GM19351 (cell line): ENCODE measurements around the gene RPL13A.
"Not testable (repeated sequence)": the region's sequence is repeated elsewhere in the genome, so short reads cannot be mapped to it uniquely, and the experiment has no call there.

Source experiments
- ATAC-seq: cut with Tn5 transposase; IDR thresholded peaks from one replicate; pipeline ENCODE4 v1.9.1; 2021; ENCODE audit warnings: mild to moderate bottlenecking, moderate library complexity; ENCODE audit not compliant: unreplicated experiment

The RPL13A gene

GRCh38 chr19:49455773-49456172, 31.6 kb upstream of the RPL13A start:
- no peak for ATAC-seq

- ATAC-seq: no peak
Measured at GRCh38 chr19:49456326-49456725, 31.1 kb upstream of the RPL13A start.

- ATAC-seq: no peak
Measured at GRCh38 chr19:49458567-49458903, 28.9 kb upstream of the RPL13A start.

- ATAC-seq: no peak
Measured at GRCh38 chr19:49459388-49459787, 28.0 kb upstream of the RPL13A start.

- not testable (repeated sequence) for ATAC-seq
Measured at GRCh38 chr19:49461130-49461529, 26.3 kb upstream of the RPL13A start.

GRCh38 chr19:49461656-49462055, 25.8 kb upstream of the RPL13A start:
- no peak for ATAC-seq

GRCh38 chr19:49462492-49462891, 24.9 kb upstream of the RPL13A start:
- ATAC-seq: no peak

- ATAC-seq: no peak
Measured at GRCh38 chr19:49463960-49464740, 23.3 kb upstream of the RPL13A start.

GRCh38 chr19:49465371-49465770, 22.0 kb upstream of the RPL13A start:
- ATAC-seq: no peak

- ATAC-seq: no peak
Measured at GRCh38 chr19:49468199-49468598, 19.2 kb upstream of the RPL13A start.

GRCh38 chr19:49468746-49469447, 18.5 kb upstream of the RPL13A start:
- ATAC-seq: peak; percentile 70

GRCh38 chr19:49469828-49470614, 17.4 kb upstream of the RPL13A start:
- peak; percentile 57 for ATAC-seq

GRCh38 chr19:49470615-49470978, 16.8 kb upstream of the RPL13A start:
- ATAC-seq: no peak

GRCh38 chr19:49472936-49473335, 14.5 kb upstream of the RPL13A start:
- no peak for ATAC-seq

GRCh38 chr19:49473501-49473867, 13.9 kb upstream of the RPL13A start:
- not testable (repeated sequence) for ATAC-seq

GRCh38 chr19:49473868-49474541, 13.4 kb upstream of the RPL13A start, which contains the start of gene FLT3LG:
FLT3LG (plus strand) TSS chr19:49474215; CDS start chr19:49474640, 425 bp downstream.
- peak; percentile 51 for ATAC-seq

GRCh38 chr19:49474542-49474924, 12.9 kb upstream of the RPL13A start:
- ATAC-seq: no peak

- no peak for ATAC-seq
Measured at GRCh38 chr19:49475191-49475917, 12.1 kb upstream of the RPL13A start.

GRCh38 chr19:49475995-49476880, 11.2 kb upstream of the RPL13A start:
- ATAC-seq: no peak
